K562 (cell line): ENCODE results near the gene AAMP. TPM values are rescaled to one million over a fixed set of nuclear protein-coding genes. Genes with fewer than 3 reads are reported as not detected.
A peak's percentile ranks its signal among the peaks of the same experiment; 100 is the strongest.

ENCODE experiments used
- CEBPB ChIP-seq: fragments of 450-650 bp; IDR thresholded peaks from 2 replicates; pipeline ENCODE4 v1.6.1; 2016; ENCODE audit warnings: missing genetic modification characterization, missing compliant biosample characterization
- CTBP1 ChIP-seq: fragments of 450-650 bp; IDR thresholded peaks from 2 replicates; pipeline ENCODE4 v1.6.1; 2016; ENCODE audit warnings: borderline replicate concordance
- FOSL1 ChIP-seq: fragments of 200-800 bp; sonication (Bioruptor generic); conservative IDR thresholded peaks from 2 replicates; pipeline ENCODE4 v1.6.1; 2016; ENCODE audit warnings: missing genetic modification characterization, missing compliant biosample characterization
- GTF2A2 ChIP-seq: IDR thresholded peaks from 2 replicates; pipeline ENCODE4 v1.6.1; 2016; ENCODE audit warnings: mild to moderate bottlenecking, missing genetic modification characterization, missing compliant biosample characterization
- ILK ChIP-seq: fragments of 450-650 bp; IDR thresholded peaks from 2 replicates; pipeline ENCODE4 v1.6.1; 2016; ENCODE audit warnings: missing genetic modification characterization, low read depth, mild to moderate bottlenecking, missing compliant biosample characterization, moderate library complexity, borderline replicate concordance
- IRF1 ChIP-seq: sonication (generic); formaldehyde crosslinking; IDR thresholded peaks from 2 replicates; pipeline ENCODE4 v1.8.0; 2022; ENCODE audit warnings: missing genetic modification reagents, mild to moderate bottlenecking, borderline replicate concordance
- IRF9 ChIP-seq: fragments of 450-650 bp; IDR thresholded peaks from 2 replicates; pipeline ENCODE4 v1.6.1; 2016; ENCODE audit warnings: missing biosample characterization, missing genetic modification characterization
- LCOR ChIP-seq: sonication (generic); formaldehyde crosslinking; IDR thresholded peaks from 2 replicates; pipeline ENCODE4 v1.8.0; 2022; ENCODE audit warnings: mild to moderate bottlenecking, missing genetic modification reagents
- MAFF ChIP-seq: IDR thresholded peaks from 2 replicates; pipeline ENCODE4 v1.6.1; 2012; ENCODE audit warnings: low read length, improper control_type of control experiment
- MAZ ChIP-seq, 2 experiments: fragments of 450-650 bp in 1 of 2; sonication (generic) in 1 of 2; formaldehyde crosslinking; IDR thresholded peaks in 1 of 2; conservative IDR thresholded peaks in 1 of 2; 2 replicates each; pipeline versions ENCODE4 v1.4.0 to v1.5.0; 2020; ENCODE audit warnings: mild to moderate bottlenecking in 1 of 2, missing genetic modification reagents in 1 of 2
- MLLT1 ChIP-seq, 2 experiments: fragments of 450-650 bp; IDR thresholded peaks; 2 replicates each; pipeline ENCODE4 v1.6.1; 2016
- NR0B1 ChIP-seq: fragments of 450-650 bp; IDR thresholded peaks from one replicate; pipeline ENCODE4 v1.6.1; 2018; ENCODE audit warnings: mild to moderate bottlenecking, moderate library complexity; ENCODE audit not compliant: partially characterized antibody
- PKNOX1 ChIP-seq: fragments of 450-650 bp; IDR thresholded peaks from 2 replicates; pipeline ENCODE4 v1.6.1; 2016
- SIN3A ChIP-seq, 2 experiments: fragments of 150-350 bp in 1 of 2; IDR thresholded peaks; 2 replicates each; pipeline ENCODE4 v1.6.1; 2011 to 2016; ENCODE audit warnings: borderline replicate concordance in 2 of 2, low read depth in 2 of 2, low read length in 2 of 2, mild to moderate bottlenecking in 2 of 2, moderate library complexity in 2 of 2; ENCODE audit not compliant: control insufficient read depth in 1 of 2
- SNRNP70 ChIP-seq: fragments of 200-400 bp; formaldehyde crosslinking; optimal IDR thresholded peaks from 2 replicates; pipeline ENCODE3; 2017; ENCODE audit warnings: low read depth, low read length
- TGIF2 ChIP-seq: sonication (generic); formaldehyde crosslinking; IDR thresholded peaks from 2 replicates; pipeline ENCODE4 v1.8.1; 2022; ENCODE audit warnings: mild to moderate bottlenecking, missing genetic modification reagents, moderate library complexity
- ZBTB9 ChIP-seq: fragments of 450-650 bp; formaldehyde crosslinking; IDR thresholded peaks from 2 replicates; pipeline ENCODE4 v1.4.0; 2020; ENCODE audit warnings: mild to moderate bottlenecking, moderate library complexity
- ZNF124 ChIP-seq: sonication (generic); formaldehyde crosslinking; IDR thresholded peaks from 2 replicates; pipeline ENCODE4 v1.8.1; 2022; ENCODE audit warnings: missing genetic modification reagents
- ZNF695 ChIP-seq: fragments of 450-650 bp; formaldehyde crosslinking; IDR thresholded peaks from 2 replicates; pipeline ENCODE4 v1.4.0; 2020; ENCODE audit warnings: mild to moderate bottlenecking, moderate library complexity
- ZSCAN29 ChIP-seq: fragments of 450-650 bp; IDR thresholded peaks from 2 replicates; pipeline ENCODE4 v1.6.1; 2017
- polyA plus RNA-seq, 8 experiments: library from polyadenylated mRNA; depleted of rRNA in 4 of 8; stranded (reverse) in 5 of 8; unstranded in 3 of 8; fragments of >200 nt; fragmentation: Nextera tagmentation in 2 of 8; fragmentation: Illumina TruSeq in 1 of 8; extraction: Ambion mirVana in 2 of 8; extraction: Trizol in 1 of 8; gene quantifications; 2 replicates each; pipeline versions ENCODE4 v1.2.1 to v1.2.3, GENCODE V29; 2011 to 2014; ENCODE audit warnings: inconsistent platforms in 1 of 8, missing spikeins in 1 of 8
- total RNA-seq, 7 experiments: library from RNA; depleted of rRNA in 6 of 7; stranded (reverse); fragments of >200 nt in 6 of 7; fragmentation: Illumina TruSeq in 2 of 7; extraction: Trizol in 2 of 7; gene quantifications; 2 replicates each; pipeline versions ENCODE4 v1.2.1 to v1.2.3, GENCODE V29; 2011 to 2021; ENCODE audit warnings: low replicate concordance in 1 of 7

The AAMP gene
- total and polyA plus RNA-seq, 9 of the 15 experiments (the other 6 are each of a cell fraction or from before 2014, with no cell fraction given) = 5.7 to 197 (median 94.1) TPM

- TF ChIP-seq MAZ (CRISPR knock-in tag; conservative IDR thresholded peaks at IDR 0.05 in 1 of 2, IDR thresholded peaks at IDR 0.05 in 1 of 2) = peak; percentile 44 to 70; a peak in 2 of 4 replicates
- TF ChIP-seq MLLT1 (IDR thresholded peaks at IDR 0.05) = no peak
- no peak for TF ChIP-seq SNRNP70
- TF ChIP-seq CEBPB (tag) = peak; percentile 67
- no peak for TF ChIP-seq TGIF2 (CRISPR knock-in tag)
- TF ChIP-seq MAFF = no peak
- peak; percentile 57; the same call in 1 of the 2 replicates for TF ChIP-seq CTBP1
- TF ChIP-seq PKNOX1 = no peak
- TF ChIP-seq ZNF695 (CRISPR knock-in tag) = no peak
- TF ChIP-seq LCOR (CRISPR knock-in tag) = no peak
- no peak for TF ChIP-seq ZNF124 (CRISPR knock-in tag)
- no peak for TF ChIP-seq IRF9 (tag)
- TF ChIP-seq FOSL1 (tag) = no peak
- no peak for TF ChIP-seq ILK
- TF ChIP-seq IRF1 = no peak
- TF ChIP-seq ZSCAN29 = no peak; the same call in 1 of the 2 replicates
- TF ChIP-seq GTF2A2 (tag) = no peak
- TF ChIP-seq NR0B1 = no peak
- TF ChIP-seq SIN3A (IDR thresholded peaks at IDR 0.05; ENCODE audit: borderline replicate concordance in 2 of 2, control insufficient read depth in 1 of 2, low read depth in 2 of 2, low read length in 2 of 2) = peak in 1 of 2 experiments; percentile 76; a peak in 2 of 4 replicates
- TF ChIP-seq ZBTB9 (CRISPR knock-in tag) = no peak
Measured at GRCh38 chr2:218292048-218293014, 22.4 kb upstream of the AAMP start, which contains the start of gene TMBIM1 (continued).
